GM18507 (cell line): ENCODE data around the gene MRGPRE.
"Not testable (repeated sequence)": the region's sequence is repeated elsewhere in the genome, so short reads cannot be mapped to it uniquely, and the experiment has no call there.

Source experiments
- DNase-seq: peaks from one replicate; pipeline ENCODE4 v3.0.0; 2011; ENCODE audit warnings: low read depth; ENCODE audit not compliant: insufficient read length; ENCODE audit errors: extremely low spot score
- FAIRE-seq: peaks from 2 replicates; lab custom pipeline; 2011; peaks lifted over from hg19 to GRCh38; lab: Jason Lieb, UNC

The MRGPRE gene, protein sequence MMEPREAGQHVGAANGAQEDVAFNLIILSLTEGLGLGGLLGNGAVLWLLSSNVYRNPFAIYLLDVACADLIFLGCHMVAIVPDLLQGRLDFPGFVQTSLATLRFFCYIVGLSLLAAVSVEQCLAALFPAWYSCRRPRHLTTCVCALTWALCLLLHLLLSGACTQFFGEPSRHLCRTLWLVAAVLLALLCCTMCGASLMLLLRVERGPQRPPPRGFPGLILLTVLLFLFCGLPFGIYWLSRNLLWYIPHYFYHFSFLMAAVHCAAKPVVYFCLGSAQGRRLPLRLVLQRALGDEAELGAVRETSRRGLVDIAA

GRCh38 chr11:3231851-3232744 is at the start of gene MRGPRE:
Gene MRGPRE (minus strand): TSS chr11:3232417. CDS start chr11:3228799, 3,618 bp downstream.
- DNase-seq = no peak
- no peak for FAIRE-seq

DNA sequence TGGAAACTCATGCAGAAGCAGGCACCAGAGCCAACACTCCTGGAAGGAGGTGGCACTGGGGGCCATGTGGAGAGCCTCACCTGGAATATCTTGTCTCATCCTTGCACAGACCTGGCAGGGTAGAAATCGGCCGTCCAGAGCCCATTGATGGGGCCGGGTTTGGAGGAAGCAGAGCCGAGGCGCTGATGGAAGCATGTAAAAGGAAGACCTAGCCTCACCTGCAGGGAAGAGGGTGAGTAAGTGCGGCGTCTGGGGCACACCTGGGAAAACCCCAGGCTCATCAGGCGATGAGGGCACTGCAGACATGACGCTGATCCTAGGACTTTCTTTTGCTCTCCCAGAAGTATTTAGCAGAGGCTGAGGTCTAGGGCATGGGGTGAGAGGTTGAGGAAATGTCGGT is 48.9 kb upstream of the MRGPRE start:
- DNase-seq, FAIRE-seq: not testable (repeated sequence)

DNA sequence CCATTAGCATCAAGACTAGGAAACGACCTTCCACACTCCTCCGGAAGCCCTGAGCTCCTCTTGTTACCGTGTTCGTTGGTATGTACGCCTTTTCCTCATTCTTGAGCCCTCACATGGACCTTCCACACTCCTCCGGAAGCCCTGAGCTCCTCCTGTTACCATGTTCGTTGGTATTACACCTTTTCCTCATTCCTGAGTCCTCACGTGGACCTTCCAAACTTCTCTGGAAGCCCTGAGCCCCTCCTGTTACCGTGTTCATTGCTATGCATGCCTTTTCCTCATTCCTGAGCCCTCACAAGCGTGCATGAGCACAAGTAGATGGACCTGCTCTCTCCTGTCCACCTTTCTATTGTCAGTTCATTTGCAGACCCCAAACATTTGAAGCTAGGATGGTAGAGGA is 48.4 kb upstream of the MRGPRE start:
- not testable (repeated sequence) for DNase-seq, FAIRE-seq

GRCh38 chr11:3278922-3279321 is 46.7 kb upstream of the MRGPRE start:
- DNase-seq = not testable (repeated sequence)
- FAIRE-seq = peak; percentile 75

- DNase-seq, FAIRE-seq: not testable (repeated sequence)
Observed at GRCh38 chr11:3273629-3274028, 41.4 kb upstream of the MRGPRE start.

DNA sequence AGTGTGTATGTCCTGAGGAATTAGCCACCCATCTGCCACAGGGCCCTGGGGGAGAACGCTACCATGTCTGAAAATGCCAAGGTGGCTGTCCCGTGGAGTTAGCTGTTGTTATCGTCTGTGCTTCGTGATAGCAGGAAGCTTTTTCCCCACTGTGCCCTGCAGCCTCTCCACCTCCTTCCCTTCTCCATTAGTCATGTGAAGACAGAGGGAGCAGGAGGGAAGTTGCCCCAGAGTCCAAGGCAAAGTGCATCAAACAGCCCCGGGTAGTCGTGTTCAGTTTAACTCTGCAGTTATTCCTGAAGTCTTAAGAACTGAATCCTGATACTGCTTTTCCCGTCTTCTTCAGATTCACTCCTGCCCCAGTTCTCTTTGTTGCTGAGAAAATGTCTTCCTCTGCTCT is 30.3 kb upstream of the MRGPRE start:
- DNase-seq, FAIRE-seq: not testable (repeated sequence)

GRCh38 chr11:3261831-3262230 is 29.6 kb upstream of the MRGPRE start:
- not testable (repeated sequence) for DNase-seq, FAIRE-seq

GRCh38 chr11:3257509-3257908 is 25.3 kb upstream of the MRGPRE start:
- FAIRE-seq = not testable (repeated sequence)

GRCh38 chr11:3255241-3255640 is 23.0 kb upstream of the MRGPRE start:
- not testable (repeated sequence) for FAIRE-seq, DNase-seq

More at GRCh38 chr11:3257509-3257908, 25.3 kb upstream of the MRGPRE start:
- not testable (repeated sequence) for DNase-seq

DNA sequence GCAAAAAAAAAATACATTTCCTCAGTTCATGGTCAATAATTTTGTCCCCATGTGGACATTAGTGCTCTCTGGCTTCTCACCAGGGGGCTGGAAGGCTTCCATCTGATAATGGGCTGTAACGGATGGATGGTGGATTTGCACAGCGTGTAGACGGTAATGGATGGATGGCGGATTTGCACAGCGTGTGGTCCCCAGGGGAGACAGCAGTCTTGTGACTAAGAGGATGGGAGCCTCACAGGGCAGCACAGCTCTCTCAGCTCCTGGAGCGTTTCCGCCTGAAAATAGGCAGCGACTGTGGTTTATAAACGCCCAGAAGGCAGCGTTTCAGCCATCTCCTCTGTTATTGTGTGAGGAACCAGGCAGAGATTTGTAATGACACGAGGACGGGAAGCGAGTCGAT is 22.6 kb upstream of the MRGPRE start:
- not testable (repeated sequence) for FAIRE-seq, DNase-seq

GRCh38 chr11:3245071-3245470 is 12.9 kb upstream of the MRGPRE start:
- DNase-seq (no peak), FAIRE-seq (no peak)

- no peak for DNase-seq
- FAIRE-seq = no peak
Observed at GRCh38 chr11:3243880-3244279, 11.7 kb upstream of the MRGPRE start.

DNA sequence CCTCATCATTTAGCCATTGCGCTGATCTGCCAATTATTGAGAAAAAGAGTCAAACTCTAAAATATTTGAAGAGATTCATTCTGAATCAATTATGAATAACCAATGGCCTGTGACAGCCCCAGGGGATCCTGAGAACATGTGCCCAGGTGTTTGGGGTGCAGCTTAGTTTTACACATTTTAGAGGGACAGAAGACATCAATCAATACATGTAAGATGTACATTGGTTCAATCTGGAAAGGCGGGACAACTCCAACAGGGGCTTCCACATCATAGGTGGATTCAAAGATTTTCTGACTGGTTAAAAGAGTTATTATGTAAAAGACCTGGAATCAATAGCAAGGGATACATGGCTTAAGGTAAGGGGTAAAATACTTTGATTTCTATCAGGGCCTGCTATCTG is 4.9 kb upstream of the MRGPRE start:
- DNase-seq = no peak
- no peak for FAIRE-seq

DNA sequence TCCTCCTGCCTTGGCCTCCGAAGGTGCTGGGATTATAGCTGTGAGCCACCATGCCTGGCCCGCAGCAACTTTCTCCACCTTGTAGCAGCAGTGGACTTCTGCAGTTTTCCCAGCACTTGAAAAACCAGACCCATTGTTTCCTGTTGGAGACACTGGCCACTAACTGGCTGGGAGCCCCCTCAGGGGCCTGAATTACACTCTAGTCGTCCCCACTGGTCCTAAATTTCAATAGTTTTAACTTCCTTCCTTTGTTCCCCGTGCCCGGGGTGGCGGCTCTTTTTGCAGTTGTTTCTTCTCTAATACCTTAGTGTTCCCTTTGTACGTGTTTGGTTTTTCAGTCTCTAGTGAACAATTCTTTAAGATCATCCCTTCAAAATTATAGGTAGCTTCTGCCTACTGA is 2.6 kb upstream of the MRGPRE start:
- no peak for DNase-seq
- no peak for FAIRE-seq

- DNase-seq = no peak
- no peak for FAIRE-seq
Observed at GRCh38 chr11:3232956-3233355, 739 bp upstream of the MRGPRE start.

- FAIRE-seq = no peak
- DNase-seq = no peak
Observed at GRCh38 chr11:3231550-3231850, 717 bp downstream of the MRGPRE start.

- DNase-seq = no peak
- no peak for FAIRE-seq
Observed at GRCh38 chr11:3230636-3231549, 1.3 kb downstream of the MRGPRE start.

- DNase-seq = no peak
- FAIRE-seq = no peak
Observed at GRCh38 chr11:3229673-3230630, 2.3 kb downstream of the MRGPRE start.

DNA sequence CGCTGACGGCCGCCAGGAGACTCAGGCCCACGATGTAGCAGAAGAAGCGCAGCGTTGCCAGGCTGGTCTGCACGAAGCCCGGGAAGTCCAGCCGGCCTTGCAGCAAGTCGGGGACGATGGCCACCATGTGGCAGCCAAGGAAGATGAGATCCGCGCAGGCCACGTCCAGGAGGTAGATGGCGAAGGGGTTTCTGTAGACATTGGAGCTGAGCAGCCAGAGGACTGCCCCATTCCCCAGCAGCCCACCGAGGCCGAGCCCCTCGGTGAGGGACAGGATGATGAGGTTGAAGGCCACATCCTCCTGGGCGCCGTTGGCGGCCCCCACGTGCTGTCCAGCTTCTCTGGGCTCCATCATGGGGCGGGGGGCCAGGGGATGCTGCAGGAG is 3.8 kb downstream of the MRGPRE start:
- no peak for FAIRE-seq
- DNase-seq = no peak
